Upper lobe of left lung (tissue), 6 donors: Measurements from ENCODE around the gene SNTG2. TPM values are rescaled to one million over a fixed set of nuclear protein-coding genes. Genes with fewer than 3 reads are reported as not detected.

Experiments used
- ATAC-seq, 2 donors: fragments of 200-7000 bp; cut with Tn5 transposase; one replicate each; pipeline ENCODE4 v1.9.1; 2022; ENCODE audit warnings: mild to moderate bottlenecking in 2 of 2, moderate library complexity in 2 of 2; ENCODE audit not compliant: low FRiP score in 2 of 2
- DNase-seq, 2 donors: peaks; one replicate each; pipeline ENCODE4 v3.0.0-alpha.2; 2019 to 2020
- H3K27ac ChIP-seq, 4 donors: fragments of 200-600 bp; sonication (generic); one replicate each; pipeline ENCODE4 v1.5.1; 2016 to 2019
- H3K27me3 ChIP-seq, 4 donors: fragments of 200-600 bp; sonication (generic); one replicate each; pipeline ENCODE4 v1.5.1; 2017 to 2019
- H3K36me3 ChIP-seq, 4 donors: fragments of 200-600 bp; sonication (generic); one replicate each; pipeline ENCODE4 v1.5.1; 2016 to 2019
- H3K4me1 ChIP-seq, 4 donors: fragments of 200-600 bp; sonication (generic); one replicate each; pipeline ENCODE4 v1.5.1; 2018 to 2019
- H3K4me3 ChIP-seq, 4 donors: fragments of 200-600 bp; sonication (generic); one replicate each; pipeline ENCODE4 v1.5.1; 2017 to 2019; ENCODE audit warnings: mild to moderate bottlenecking in 2 of 4, moderate library complexity in 1 of 4
- H3K9me3 ChIP-seq, 4 donors: fragments of 200-600 bp; sonication (generic); one replicate each; pipeline ENCODE4 v1.5.1; 2018 to 2019
- EP300 ChIP-seq, 4 donors: sonication (generic); formaldehyde crosslinking; IDR thresholded peaks; one replicate each; pipeline ENCODE4 v1.5.1; 2017; ENCODE audit warnings: antibody characterized with exemption in 4 of 4, control low read depth in 2 of 4
- POLR2A ChIP-seq, 4 donors: fragments of 450-650 bp; IDR thresholded peaks; one replicate each; pipeline ENCODE4 v1.5.1; 2016 to 2017; ENCODE audit warnings: antibody characterized with exemption in 4 of 4, mild to moderate bottlenecking in 2 of 4
- POLR2AphosphoS5 ChIP-seq, 2 donors: sonication (generic); formaldehyde crosslinking; IDR thresholded peaks; one replicate each; pipeline ENCODE4 v1.5.1; 2017; ENCODE audit warnings: antibody characterized with exemption in 2 of 2
- WGBS, 2 donors: methylation state at CpG; one replicate each; pipeline ENCODE4 v1.1.5; 2017 to 2018; 5-methylcytosine and 5-hydroxymethylcytosine counted together
- total RNA-seq, 6 donors: library from RNA; depleted of rRNA in 4 of 6; stranded (reverse); fragments of >200 nt in 4 of 6; gene quantifications; one replicate each; pipeline versions ENCODE4 v1.1.0 to v1.2.1, GENCODE V29; 2016 to 2021
- TF ChIP-seq, protein P1 (sequence below), 6 experiments: fragments of 450-650 bp in 4 of 6; fragments of 200-600 bp in 2 of 6; sonication (generic) in 2 of 6; IDR thresholded peaks; one replicate each; pipeline ENCODE4 v1.5.1; 2016 to 2019; ENCODE audit warnings: antibody characterized with exemption in 6 of 6
- donor health status: DM: no; HTN: no; CAD: no; lungs with moderate emphysema.
- donor health status: DM: no; HTN: yes; CAD: no; lungs with severe emphysema.

SNTG2 gene
- total RNA-seq, 6 donors from 2014 or later: 1.1 to 13.6 (median 3.0) TPM

DNA sequence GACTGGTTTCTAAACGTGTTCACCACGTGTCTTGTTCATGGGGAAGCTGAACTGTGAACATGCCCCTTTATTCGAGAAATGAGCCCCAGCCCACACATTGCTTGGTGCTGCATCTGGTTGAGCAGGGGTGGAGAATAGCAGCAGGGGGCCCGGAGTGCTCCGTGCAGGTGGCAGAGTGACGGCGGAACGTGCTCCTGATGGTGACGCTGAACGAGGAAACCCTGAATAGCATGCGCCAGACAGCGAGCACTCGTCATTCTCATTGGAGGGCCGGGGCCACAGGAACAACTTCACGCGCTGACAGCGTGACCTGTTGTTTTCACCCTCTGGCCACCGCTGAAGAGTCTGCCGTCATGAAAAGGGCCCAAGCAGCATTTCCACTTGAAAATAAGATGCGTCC is 336.8 kb downstream of the SNTG2 start:
- DNase-seq (no peak), ATAC-seq (no peak)
- TF ChIP-seq POLR2A (IDR thresholded peaks at IDR 0.05) (no peak), POLR2AphosphoS5 (IDR thresholded peaks at IDR 0.05) (no peak), EP300 (IDR thresholded peaks at IDR 0.05) (no peak)
- no peak overlapping the region for H3K27ac ChIP-seq
- H3K36me3 ChIP-seq: no peaks in the 10 kb centered on the region
- H3K4me1 ChIP-seq: peaks cover 0 to 4% (median 0%) of the 10 kb centered on the region in 4 donors
- WGBS, 2 donors: 83 to 88% methylated on average over 20 of the region's 20 CpGs
- no peak overlapping the region for H3K4me3 ChIP-seq
- no peaks in the 10 kb centered on the region for H3K27me3 ChIP-seq
- no peaks in the 10 kb centered on the region for H3K9me3 ChIP-seq

DNA sequence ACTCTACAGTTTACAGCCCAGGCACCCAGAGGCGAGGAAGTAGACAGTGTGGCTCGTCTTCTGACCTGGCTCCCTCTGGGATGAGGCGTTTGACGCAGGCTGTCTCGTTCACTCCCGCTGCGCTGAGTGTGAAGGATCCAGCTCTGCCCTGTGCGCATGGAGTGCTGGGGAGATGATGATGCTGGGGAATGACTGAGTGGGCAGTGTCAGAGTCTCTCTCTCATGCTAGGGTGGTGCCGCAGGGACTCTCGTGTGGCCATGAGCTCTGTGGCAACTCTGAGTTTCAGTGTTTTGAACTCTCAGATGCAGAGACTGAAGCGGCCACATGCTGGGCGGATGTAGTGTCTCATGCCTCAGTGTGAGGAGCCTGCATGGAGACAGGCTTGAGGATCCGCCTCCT is 344.3 kb downstream of the SNTG2 start:
- WGBS, 2 donors: 90 to 93% methylated on average over 13 of the region's 13 CpGs
- DNase-seq (no peak), ATAC-seq (no peak)
- Histone ChIP-seq H3K36me3 (no peaks in the 10 kb centered on the region), H3K4me1 (no peaks in the 10 kb centered on the region), H3K27me3 (no peaks in the 10 kb centered on the region), H3K4me3 (no peak overlapping the region), H3K27ac (no peak overlapping the region), H3K9me3 (no peaks in the 10 kb centered on the region)
- TF ChIP-seq POLR2AphosphoS5 (IDR thresholded peaks at IDR 0.05) (no peak), POLR2A (IDR thresholded peaks at IDR 0.05) (no peak), EP300 (IDR thresholded peaks at IDR 0.05) (no peak)
- TF ChIP-seq, protein P1, sequence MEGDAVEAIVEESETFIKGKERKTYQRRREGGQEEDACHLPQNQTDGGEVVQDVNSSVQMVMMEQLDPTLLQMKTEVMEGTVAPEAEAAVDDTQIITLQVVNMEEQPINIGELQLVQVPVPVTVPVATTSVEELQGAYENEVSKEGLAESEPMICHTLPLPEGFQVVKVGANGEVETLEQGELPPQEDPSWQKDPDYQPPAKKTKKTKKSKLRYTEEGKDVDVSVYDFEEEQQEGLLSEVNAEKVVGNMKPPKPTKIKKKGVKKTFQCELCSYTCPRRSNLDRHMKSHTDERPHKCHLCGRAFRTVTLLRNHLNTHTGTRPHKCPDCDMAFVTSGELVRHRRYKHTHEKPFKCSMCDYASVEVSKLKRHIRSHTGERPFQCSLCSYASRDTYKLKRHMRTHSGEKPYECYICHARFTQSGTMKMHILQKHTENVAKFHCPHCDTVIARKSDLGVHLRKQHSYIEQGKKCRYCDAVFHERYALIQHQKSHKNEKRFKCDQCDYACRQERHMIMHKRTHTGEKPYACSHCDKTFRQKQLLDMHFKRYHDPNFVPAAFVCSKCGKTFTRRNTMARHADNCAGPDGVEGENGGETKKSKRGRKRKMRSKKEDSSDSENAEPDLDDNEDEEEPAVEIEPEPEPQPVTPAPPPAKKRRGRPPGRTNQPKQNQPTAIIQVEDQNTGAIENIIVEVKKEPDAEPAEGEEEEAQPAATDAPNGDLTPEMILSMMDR (IDR thresholded peaks at IDR 0.05): no peak

DNA sequence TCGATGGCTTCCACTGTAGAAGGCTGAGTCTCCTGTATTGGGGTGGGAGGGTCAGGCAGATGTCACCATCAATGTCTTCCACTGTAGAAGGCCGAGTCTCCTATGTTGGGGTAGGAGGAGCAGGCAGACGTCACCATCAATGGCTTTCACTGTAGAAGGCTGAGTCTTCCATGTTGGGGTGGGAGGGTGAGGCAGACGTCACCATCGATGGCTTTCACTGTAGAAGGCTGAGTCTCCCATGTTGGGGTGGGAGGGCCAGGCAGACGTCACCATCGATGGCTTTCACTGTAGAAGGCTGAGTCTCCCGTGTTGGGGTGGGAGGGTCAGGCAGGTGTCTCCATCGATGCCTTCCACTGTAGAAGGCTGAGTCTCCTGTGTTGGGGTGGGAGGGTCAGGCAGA is 345.1 kb downstream of the SNTG2 start:
- Histone ChIP-seq H3K4me1 (no peaks in the 10 kb centered on the region), H3K27ac (no peak overlapping the region), H3K36me3 (no peaks in the 10 kb centered on the region), H3K27me3 (no peaks in the 10 kb centered on the region), H3K4me3 (no peak overlapping the region), H3K9me3 (no peaks in the 10 kb centered on the region)
- no peak for TF ChIP-seq POLR2A (IDR thresholded peaks at IDR 0.05)
- TF ChIP-seq POLR2AphosphoS5 (IDR thresholded peaks at IDR 0.05): no peak
- TF ChIP-seq, protein P1 (IDR thresholded peaks at IDR 0.05): no peak
- no peak for TF ChIP-seq EP300 (IDR thresholded peaks at IDR 0.05)
- no peak for ATAC-seq
- no peak for DNase-seq
- 74 to 89% methylated on average over 9 of the region's 9 CpGs for WGBS, 2 donors

- WGBS, 2 donors: 76 to 86% methylated on average over 17 of the region's 17 CpGs
- TF ChIP-seq EP300 (IDR thresholded peaks at IDR 0.05) (no peak), POLR2A (IDR thresholded peaks at IDR 0.05) (no peak), POLR2AphosphoS5 (IDR thresholded peaks at IDR 0.05) (no peak)
- TF ChIP-seq, protein P1 (IDR thresholded peaks at IDR 0.05): no peak
- Histone ChIP-seq H3K9me3 (no peaks in the 10 kb centered on the region), H3K4me1 (no peaks in the 10 kb centered on the region), H3K4me3 (no peak overlapping the region), H3K27ac (no peak overlapping the region), H3K36me3 (no peaks in the 10 kb centered on the region), H3K27me3 (no peaks in the 10 kb centered on the region)
- DNase-seq: peak in 1 of 2 donors; percentile 52
- no peak for ATAC-seq
Observed at GRCh38 chr2:1297372-1298159, 346.9 kb downstream of the SNTG2 start.

- Histone ChIP-seq H3K27me3 (no peaks in the 10 kb centered on the region), H3K4me3 (no peak overlapping the region), H3K36me3 (no peaks in the 10 kb centered on the region), H3K27ac (no peak overlapping the region), H3K9me3 (no peaks in the 10 kb centered on the region), H3K4me1 (no peaks in the 10 kb centered on the region)
- no peak for ATAC-seq
- TF ChIP-seq POLR2AphosphoS5 (IDR thresholded peaks at IDR 0.05): no peak
- TF ChIP-seq, protein P1 (IDR thresholded peaks at IDR 0.05): no peak
- TF ChIP-seq EP300 (IDR thresholded peaks at IDR 0.05): no peak
- TF ChIP-seq POLR2A (IDR thresholded peaks at IDR 0.05): no peak
- DNase-seq: no peak
- 81 to 89% methylated on average over 6 of the region's 6 CpGs for WGBS, 2 donors
Observed at GRCh38 chr2:1299043-1299442, 348.4 kb downstream of the SNTG2 start.
